Suprapubic skin (tissue), 4 donors: ENCODE measurements around the gene PNPLA2. TPM values are rescaled to one million over a fixed set of nuclear protein-coding genes. Genes with fewer than 3 reads are reported as not detected.

Source experiments
- DNase-seq, 2 donors: peaks; one replicate each; pipeline ENCODE4 v3.0.0-alpha.2; 2019; ENCODE audit warnings: low spot score in 2 of 2
- H3K27ac ChIP-seq: fragments of 200-600 bp; sonication (generic); one replicate; pipeline ENCODE4 v1.5.1; 2019
- H3K27me3 ChIP-seq: fragments of 200-600 bp; sonication (generic); one replicate; pipeline ENCODE4 v1.5.1; 2019
- H3K36me3 ChIP-seq: fragments of 200-600 bp; sonication (generic); one replicate; pipeline ENCODE4 v1.5.1; 2019
- H3K4me1 ChIP-seq: fragments of 200-600 bp; sonication (generic); one replicate; pipeline ENCODE4 v1.5.1; 2019
- H3K4me3 ChIP-seq: fragments of 200-600 bp; sonication (generic); one replicate; pipeline ENCODE4 v1.5.1; 2019; ENCODE audit warnings: mild to moderate bottlenecking
- H3K9me3 ChIP-seq: fragments of 200-600 bp; sonication (generic); one replicate; pipeline ENCODE4 v1.5.1; 2019
- EP300 ChIP-seq: sonication (generic); formaldehyde crosslinking; IDR thresholded peaks from one replicate; pipeline ENCODE4 v1.6.1; 2017; ENCODE audit warnings: antibody characterized with exemption
- POLR2A ChIP-seq, 2 donors: fragments of 450-650 bp; IDR thresholded peaks; one replicate each; pipeline ENCODE4 v1.6.1; 2017; ENCODE audit warnings: antibody characterized with exemption in 2 of 2, mild to moderate bottlenecking in 2 of 2, moderate library complexity in 2 of 2
- POLR2AphosphoS5 ChIP-seq, 3 donors: sonication (generic); formaldehyde crosslinking; IDR thresholded peaks; one replicate each; pipeline ENCODE4 v1.6.1; 2017; ENCODE audit warnings: antibody characterized with exemption in 3 of 3
- WGBS: methylation state at CpG from one replicate; pipeline ENCODE4 v1.1.5; 2018; 5-methylcytosine and 5-hydroxymethylcytosine counted together
- total RNA-seq, 4 donors: library from RNA; depleted of rRNA; stranded (reverse); fragments of >200 nt; gene quantifications; one replicate each; pipeline ENCODE4 v1.1.0, GENCODE V29; 2016
- TF ChIP-seq, protein P1 (sequence below), 2 donors: fragments of 200-600 bp in 1 of 2; fragments of 450-650 bp in 1 of 2; sonication (generic) in 1 of 2; IDR thresholded peaks; one replicate each; pipeline ENCODE4 v1.5.1; 2016 to 2019; ENCODE audit warnings: antibody characterized with exemption in 2 of 2, mild to moderate bottlenecking in 1 of 2, moderate library complexity in 1 of 2

The PNPLA2 gene
- total RNA-seq, 4 donors from 2014 or later: 74.9 to 117 (median 85.9) TPM

DNA sequence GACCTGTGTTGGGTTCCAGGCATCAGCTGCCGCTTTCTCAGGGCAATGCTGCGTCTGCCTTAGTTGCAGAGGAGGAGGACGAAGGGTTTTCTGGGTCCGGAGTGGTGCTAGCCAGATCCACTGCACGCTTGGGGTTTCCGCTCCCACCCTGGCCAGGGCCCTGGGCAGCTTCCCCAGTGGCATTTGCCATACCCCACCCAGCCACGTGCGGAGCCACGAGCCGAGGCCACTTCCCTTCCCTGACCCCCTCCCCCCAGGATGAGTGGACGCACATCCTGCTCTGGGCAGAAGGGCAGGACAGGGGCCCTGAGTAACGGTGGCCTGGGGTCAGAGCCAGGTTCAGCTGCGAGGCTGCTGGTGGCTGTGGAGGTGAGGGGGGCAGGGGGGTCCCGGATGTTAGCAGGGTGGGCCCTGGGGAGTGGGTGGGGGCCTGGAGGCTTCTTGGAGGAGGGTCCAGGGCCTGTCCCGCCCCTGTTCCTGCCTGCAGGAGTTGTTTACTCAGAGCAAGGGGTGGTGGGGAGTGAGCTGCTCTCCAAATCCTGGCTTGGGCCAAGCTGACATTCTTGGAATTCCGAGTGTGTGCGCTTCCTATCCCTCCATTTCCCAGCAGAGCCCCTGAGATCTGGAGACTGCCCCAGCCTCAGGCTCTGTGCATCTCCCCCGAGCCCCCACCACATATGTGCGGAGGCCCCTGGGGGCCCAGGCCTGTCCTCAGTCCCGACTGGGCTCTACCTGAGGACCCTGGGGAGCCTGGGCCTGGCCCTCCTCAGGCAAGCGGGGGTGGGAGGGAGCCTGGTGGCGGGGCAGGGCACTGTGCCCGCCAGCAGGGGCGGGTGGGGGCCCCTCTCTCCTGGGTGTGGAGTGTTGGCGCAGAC is 25.3 kb downstream of the PNPLA2 start:
- TF ChIP-seq POLR2AphosphoS5 (IDR thresholded peaks at IDR 0.05) (peak; percentile 62 to 90 (median 89)), EP300 (no peak), POLR2A (IDR thresholded peaks at IDR 0.05) (peak in 1 of 2 donors; percentile 60)
- TF ChIP-seq, protein P1, sequence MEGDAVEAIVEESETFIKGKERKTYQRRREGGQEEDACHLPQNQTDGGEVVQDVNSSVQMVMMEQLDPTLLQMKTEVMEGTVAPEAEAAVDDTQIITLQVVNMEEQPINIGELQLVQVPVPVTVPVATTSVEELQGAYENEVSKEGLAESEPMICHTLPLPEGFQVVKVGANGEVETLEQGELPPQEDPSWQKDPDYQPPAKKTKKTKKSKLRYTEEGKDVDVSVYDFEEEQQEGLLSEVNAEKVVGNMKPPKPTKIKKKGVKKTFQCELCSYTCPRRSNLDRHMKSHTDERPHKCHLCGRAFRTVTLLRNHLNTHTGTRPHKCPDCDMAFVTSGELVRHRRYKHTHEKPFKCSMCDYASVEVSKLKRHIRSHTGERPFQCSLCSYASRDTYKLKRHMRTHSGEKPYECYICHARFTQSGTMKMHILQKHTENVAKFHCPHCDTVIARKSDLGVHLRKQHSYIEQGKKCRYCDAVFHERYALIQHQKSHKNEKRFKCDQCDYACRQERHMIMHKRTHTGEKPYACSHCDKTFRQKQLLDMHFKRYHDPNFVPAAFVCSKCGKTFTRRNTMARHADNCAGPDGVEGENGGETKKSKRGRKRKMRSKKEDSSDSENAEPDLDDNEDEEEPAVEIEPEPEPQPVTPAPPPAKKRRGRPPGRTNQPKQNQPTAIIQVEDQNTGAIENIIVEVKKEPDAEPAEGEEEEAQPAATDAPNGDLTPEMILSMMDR (IDR thresholded peaks at IDR 0.05): no peak
- Histone ChIP-seq H3K4me1 (peaks cover 88% of the 10 kb centered on the region), H3K36me3 (peaks cover 14% of the 10 kb centered on the region), H3K27me3 (peaks cover 3% of the 10 kb centered on the region), H3K9me3 (no peaks in the 10 kb centered on the region), H3K27ac (peak overlapping the region; percentile 97), H3K4me3 (peak overlapping the region; percentile 87)
- peak; percentile 97 to 98 for DNase-seq
- 0% methylated on average over 4 of the region's 25 CpGs for WGBS

- peaks cover 5% of the 10 kb centered on the region for H3K36me3 ChIP-seq
- H3K4me1 ChIP-seq: peaks cover 87% of the 10 kb centered on the region
- peak overlapping the region; percentile 97 for H3K27ac ChIP-seq
- peak overlapping the region; percentile 87 for H3K4me3 ChIP-seq
- TF ChIP-seq, protein P1 (IDR thresholded peaks at IDR 0.05): no peak
- TF ChIP-seq EP300: no peak
- TF ChIP-seq POLR2AphosphoS5 (IDR thresholded peaks at IDR 0.05): peak in 2 of 3 donors; percentile 34 to 40
- no peak for TF ChIP-seq POLR2A (IDR thresholded peaks at IDR 0.05)
- peak; percentile 96 to 98 for DNase-seq
- H3K27me3 ChIP-seq: peaks cover 9% of the 10 kb centered on the region
- H3K9me3 ChIP-seq: no peaks in the 10 kb centered on the region
- WGBS: 7% methylated on average over 14 of the region's 31 CpGs
Measured at GRCh38 chr11:844693-845644, 26.3 kb downstream of the PNPLA2 start.

DNA sequence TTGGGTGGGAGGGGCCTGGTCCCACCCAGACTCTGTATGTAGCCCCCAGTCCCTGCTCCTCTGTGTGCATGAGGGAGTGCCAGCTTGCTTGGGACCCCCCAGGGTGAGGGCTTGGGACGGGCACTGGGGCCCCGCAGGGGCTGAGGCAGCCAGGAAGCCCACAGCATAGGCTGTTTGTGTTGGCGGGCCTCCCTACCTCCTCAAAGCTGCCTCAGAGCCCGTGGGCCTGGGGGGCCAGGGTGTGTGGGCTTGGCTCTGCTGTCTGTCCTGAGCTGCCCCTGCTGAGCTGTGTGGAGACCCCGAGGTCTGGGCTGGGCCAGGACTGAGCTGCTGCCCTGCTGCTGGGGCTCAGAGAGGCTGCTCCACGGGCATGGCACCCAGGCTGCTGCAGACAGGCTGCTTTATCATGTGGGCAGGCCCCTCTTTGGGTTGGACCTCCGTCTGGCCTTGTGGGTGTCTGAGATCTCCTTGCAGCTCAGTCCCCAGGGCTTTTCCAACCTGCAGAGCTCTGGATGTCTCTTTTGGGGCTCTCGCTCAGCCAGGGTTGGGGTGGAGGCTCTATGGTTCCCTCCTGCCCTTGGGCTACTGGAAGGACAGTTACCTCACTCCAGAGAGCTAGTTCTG is 27.3 kb downstream of the PNPLA2 start:
- no peak for DNase-seq
- Histone ChIP-seq H3K27ac (peak overlapping the region; percentile 97), H3K27me3 (peaks cover 17% of the 10 kb centered on the region), H3K4me3 (peak overlapping the region; percentile 87), H3K9me3 (no peaks in the 10 kb centered on the region), H3K36me3 (no peaks in the 10 kb centered on the region), H3K4me1 (peaks cover 88% of the 10 kb centered on the region)
- TF ChIP-seq EP300 (no peak), POLR2A (IDR thresholded peaks at IDR 0.05) (no peak), POLR2AphosphoS5 (IDR thresholded peaks at IDR 0.05) (no peak)
- TF ChIP-seq, protein P1 (IDR thresholded peaks at IDR 0.05): no peak
- 80% methylated on average over 1 of the region's 8 CpGs for WGBS

DNA sequence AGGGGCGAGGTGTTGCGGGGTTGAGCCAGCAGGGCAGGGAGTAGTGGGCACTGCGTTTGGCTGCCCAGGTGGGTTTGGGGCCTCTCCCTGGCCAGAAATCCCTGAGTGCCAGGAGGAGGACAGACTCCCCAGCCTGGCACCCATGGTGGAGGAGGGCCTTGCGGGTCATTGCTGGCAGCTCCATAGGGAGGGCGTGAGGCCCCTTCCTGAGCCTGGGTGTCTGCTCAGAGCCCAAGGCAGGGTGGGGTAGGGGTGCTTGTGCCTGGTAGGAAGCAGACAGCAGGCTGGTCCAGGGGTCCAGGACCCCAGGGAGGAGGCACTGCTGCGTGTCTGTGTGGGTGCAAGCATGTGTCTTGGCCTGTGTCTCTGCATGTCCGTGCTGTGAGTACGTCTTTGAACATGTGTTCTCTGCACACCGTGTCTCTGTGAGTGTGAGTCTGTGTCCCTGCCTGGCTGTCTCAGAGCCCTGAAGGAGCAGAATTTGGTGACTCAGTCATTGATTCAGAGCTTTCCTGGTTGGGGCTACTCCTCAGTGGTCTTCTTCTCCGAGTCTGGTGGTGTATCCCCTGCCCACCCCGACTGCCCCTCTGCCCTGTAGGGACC is 27.9 kb downstream of the PNPLA2 start:
- H3K36me3 ChIP-seq: no peaks in the 10 kb centered on the region
- no peak overlapping the region for H3K4me3 ChIP-seq
- H3K4me1 ChIP-seq: peaks cover 86% of the 10 kb centered on the region
- peaks cover 17% of the 10 kb centered on the region for H3K27me3 ChIP-seq
- H3K9me3 ChIP-seq: no peaks in the 10 kb centered on the region
- peak overlapping the region; percentile 97 for H3K27ac ChIP-seq
- TF ChIP-seq EP300 (no peak), POLR2AphosphoS5 (IDR thresholded peaks at IDR 0.05) (no peak), POLR2A (IDR thresholded peaks at IDR 0.05) (no peak)
- TF ChIP-seq, protein P1 (IDR thresholded peaks at IDR 0.05): no peak
- DNase-seq: no peak
- 73% methylated on average over 3 of the region's 11 CpGs for WGBS
